Liver (tissue), 3 donors: Measurements from ENCODE around the gene AFAP1.

Experiments used
- CTCF ChIP-seq: fragments of 150-350 bp; IDR thresholded peaks from 2 replicates; pipeline ENCODE4 v1.5.1; 2017; ENCODE audit warnings: improper control_type of control experiment, low read depth, low read length; ENCODE audit not compliant: missing input control
- NR2F2 ChIP-seq: IDR thresholded peaks from 2 replicates; pipeline ENCODE4 v1.6.1; 2016; ENCODE audit warnings: antibody characterized with exemption
- TAF1 ChIP-seq: conservative IDR thresholded peaks from 2 replicates; pipeline ENCODE4 v1.6.1; 2016; ENCODE audit warnings: antibody characterized with exemption, mild to moderate bottlenecking
- YY1 ChIP-seq: IDR thresholded peaks from 2 replicates; pipeline ENCODE4 v1.6.1; 2016; ENCODE audit warnings: antibody characterized with exemption, mild to moderate bottlenecking
- donor health status: healthy.
- donor health status: healthy.

- TF ChIP-seq CTCF (no peak), YY1 (no peak), TAF1 (no peak), NR2F2 (no peak)
These were observed 112.1 kb downstream of the AFAP1 start for GRCh38 chr4:7827566-7827965.
